PC-3 (cell line): Measurements from ENCODE around the gene CFH.

Source experiments
- EZH2 ChIP-seq: fragments of 300-600 bp; sonication (generic); IDR thresholded peaks from one replicate; pipeline ENCODE4 v1.6.1; 2017; ENCODE audit warnings: antibody characterized with exemption, mild to moderate bottlenecking, low read length; ENCODE audit not compliant: unreplicated experiment
- EZH2phosphoT487 ChIP-seq: fragments of 300-600 bp; sonication (generic); IDR thresholded peaks from 2 replicates; pipeline ENCODE4 v1.6.1; 2018; ENCODE audit warnings: mild to moderate bottlenecking, antibody characterized with exemption, low read length, borderline replicate concordance
- TF ChIP-seq, protein P1 (sequence below): fragments of 300-600 bp; sonication (generic); conservative IDR thresholded peaks from 2 replicates; pipeline ENCODE4 v1.5.1; 2017; ENCODE audit warnings: antibody characterized with exemption, low read depth, mild to moderate bottlenecking, low read length

DNA sequence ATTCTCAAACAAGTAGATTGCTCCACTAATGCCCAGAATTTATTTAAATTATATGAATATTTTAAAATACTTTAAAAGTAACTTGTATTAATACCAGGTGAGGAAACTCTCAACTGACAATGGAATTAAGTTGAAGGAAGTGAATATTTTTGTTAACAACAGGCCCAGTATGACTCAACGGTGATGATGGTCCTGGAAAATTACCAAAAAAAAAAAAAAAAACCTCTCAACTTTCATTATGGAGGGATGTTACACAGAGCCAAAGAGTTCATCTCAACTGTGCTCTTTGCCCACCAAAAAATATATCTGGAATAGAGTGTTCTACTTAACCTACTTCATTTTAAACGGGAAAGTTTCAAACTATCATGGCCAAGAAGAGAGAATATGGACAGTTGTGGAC lies 28.3 kb downstream of the CFH start:
- TF ChIP-seq EZH2 (no peak), EZH2phosphoT487 (no peak)
- TF ChIP-seq, protein P1, sequence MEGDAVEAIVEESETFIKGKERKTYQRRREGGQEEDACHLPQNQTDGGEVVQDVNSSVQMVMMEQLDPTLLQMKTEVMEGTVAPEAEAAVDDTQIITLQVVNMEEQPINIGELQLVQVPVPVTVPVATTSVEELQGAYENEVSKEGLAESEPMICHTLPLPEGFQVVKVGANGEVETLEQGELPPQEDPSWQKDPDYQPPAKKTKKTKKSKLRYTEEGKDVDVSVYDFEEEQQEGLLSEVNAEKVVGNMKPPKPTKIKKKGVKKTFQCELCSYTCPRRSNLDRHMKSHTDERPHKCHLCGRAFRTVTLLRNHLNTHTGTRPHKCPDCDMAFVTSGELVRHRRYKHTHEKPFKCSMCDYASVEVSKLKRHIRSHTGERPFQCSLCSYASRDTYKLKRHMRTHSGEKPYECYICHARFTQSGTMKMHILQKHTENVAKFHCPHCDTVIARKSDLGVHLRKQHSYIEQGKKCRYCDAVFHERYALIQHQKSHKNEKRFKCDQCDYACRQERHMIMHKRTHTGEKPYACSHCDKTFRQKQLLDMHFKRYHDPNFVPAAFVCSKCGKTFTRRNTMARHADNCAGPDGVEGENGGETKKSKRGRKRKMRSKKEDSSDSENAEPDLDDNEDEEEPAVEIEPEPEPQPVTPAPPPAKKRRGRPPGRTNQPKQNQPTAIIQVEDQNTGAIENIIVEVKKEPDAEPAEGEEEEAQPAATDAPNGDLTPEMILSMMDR: no peak
